22Rv1 (cell line): Measurements from ENCODE around the gene SLMAP.

Experiments used
- CTCF ChIP-seq: fragments of 450-650 bp; IDR thresholded peaks from 2 replicates; pipeline ENCODE4 v1.5.1; 2017; ENCODE audit warnings: mild to moderate bottlenecking
- ZFX ChIP-seq: fragments of 450-650 bp; IDR thresholded peaks from 2 replicates; pipeline ENCODE4 v1.6.1; 2017; ENCODE audit warnings: antibody characterized with exemption, borderline replicate concordance

GRCh38 chr3:57942872-57943283 is 186.8 kb downstream of the SLMAP start:
- TF ChIP-seq CTCF (no peak), ZFX (no peak)
